ENCODE results near the gene SLC35E2B.

SLC35E2B gene

GRCh38 chr1:1623181-1623630 is 69.4 kb downstream of the SLC35E2B start:
- DNase-seq: no peak

GRCh38 chr1:1622788-1623094 is 69.9 kb downstream of the SLC35E2B start:
- no peak for DNase-seq

- DNase-seq: no peak
Measured at GRCh38 chr1:1622010-1622787, 70.4 kb downstream of the SLC35E2B start.

- no peak for DNase-seq
Measured at GRCh38 chr1:1621173-1622009, 71.2 kb downstream of the SLC35E2B start.

GRCh38 chr1:1620433-1621139 is 72.0 kb downstream of the SLC35E2B start:
- DNase-seq: no peak

GRCh38 chr1:1619917-1620361 is 72.7 kb downstream of the SLC35E2B start:
- DNase-seq: no peak

GRCh38 chr1:1618396-1619068 is 74.1 kb downstream of the SLC35E2B start:
- DNase-seq: no peak

- no peak for DNase-seq
Measured at GRCh38 chr1:1617925-1618324, 74.7 kb downstream of the SLC35E2B start.

- no peak for DNase-seq
Measured at GRCh38 chr1:1617516-1617915, 75.1 kb downstream of the SLC35E2B start.

GRCh38 chr1:1616838-1617237 is 75.8 kb downstream of the SLC35E2B start:
- no peak for DNase-seq

GRCh38 chr1:1616045-1616790 is 76.4 kb downstream of the SLC35E2B start:
- peak; percentile 59 for DNase-seq

- peak; percentile 98 for DNase-seq
Measured at GRCh38 chr1:1615256-1616044, 77.1 kb downstream of the SLC35E2B start, which contains the start of gene MIB2. MIB2 (plus strand) TSS chr1:1615500; CDS start chr1:1623453, 7,953 bp downstream.

GRCh38 chr1:1614954-1615255 is 77.7 kb downstream of the SLC35E2B start:
- DNase-seq: no peak

- DNase-seq: peak; percentile 68
Measured at GRCh38 chr1:1614204-1614953, 78.2 kb downstream of the SLC35E2B start.

- DNase-seq: no peak
Measured at GRCh38 chr1:1613509-1614082, 79.0 kb downstream of the SLC35E2B start.

GRCh38 chr1:1612104-1612400 is 80.5 kb downstream of the SLC35E2B start:
- no peak for DNase-seq

GRCh38 chr1:1610796-1611195 is 81.8 kb downstream of the SLC35E2B start:
- no peak for DNase-seq

GRCh38 chr1:1609822-1610485 is 82.6 kb downstream of the SLC35E2B start:
- no peak for DNase-seq

Measured in CD4-positive, alpha-beta T cell treated with Interleukin-17A for 4 hours (primary cell).